GM12874 (cell line): Measurements from ENCODE around the gene RPL22L1.

Experiments
- CTCF ChIP-seq: IDR thresholded peaks from 2 replicates; pipeline ENCODE4 v1.5.1; 2011; ENCODE audit warnings: low read depth, mild to moderate bottlenecking, control low read depth, low read length, moderate library complexity; ENCODE audit not compliant: insufficient read depth

The RPL22L1 gene

GRCh38 chr3:170829546-170830272, 40.3 kb downstream of the RPL22L1 start:
- no peak for TF ChIP-seq CTCF

DNA sequence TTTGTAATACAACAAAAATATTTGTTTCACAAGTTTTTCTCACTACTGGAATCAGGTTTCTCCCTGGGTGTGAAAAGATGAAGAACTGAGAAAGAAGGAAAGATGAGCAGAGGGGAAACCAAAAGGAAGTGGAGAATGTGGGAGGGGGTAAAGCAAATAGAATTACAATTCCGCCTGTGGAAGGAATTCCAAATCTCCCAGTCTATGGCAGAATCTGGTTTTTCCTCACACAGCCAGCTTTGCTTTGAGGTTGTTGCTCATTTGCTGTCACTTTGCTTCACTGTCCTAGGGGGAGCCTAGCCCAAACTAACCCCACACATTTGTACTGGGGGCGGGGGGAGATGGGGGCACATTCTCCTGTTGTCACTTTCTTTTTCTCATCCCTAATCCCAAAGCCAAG, 43.9 kb downstream of the RPL22L1 start:
- no peak for TF ChIP-seq CTCF

GRCh38 chr3:170816841-170817240, 53.2 kb downstream of the RPL22L1 start:
- no peak for TF ChIP-seq CTCF

GRCh38 chr3:170816341-170816740, 53.7 kb downstream of the RPL22L1 start:
- TF ChIP-seq CTCF, result no peak

GRCh38 chr3:170815936-170816335, 54.1 kb downstream of the RPL22L1 start:
- no peak for TF ChIP-seq CTCF

GRCh38 chr3:170815340-170815739, 54.7 kb downstream of the RPL22L1 start:
- TF ChIP-seq CTCF, result no peak
